Epithelial cell of proximal tubule (primary cell): ENCODE data around the gene BRINP1. TPM values are rescaled to one million over a fixed set of nuclear protein-coding genes. Genes with fewer than 3 reads are reported as not detected.

Source experiments
- DNase-seq: peaks from one replicate; pipeline ENCODE4 v3.0.0-alpha.2; 2011; ENCODE audit warnings: low read depth
- H3K4me3 ChIP-seq: 2 replicates; pipeline ENCODE4 v1.5.1; 2011; ENCODE audit warnings: low read depth, mild to moderate bottlenecking, low read length
- total RNA-seq: library from RNA; depleted of rRNA; stranded (reverse); fragments of >200 nt; gene quantifications from 2 replicates; pipeline ENCODE4 v1.2.3, GENCODE V29; 2015
- TF ChIP-seq, protein P1 (sequence below): conservative IDR thresholded peaks from 2 replicates; pipeline ENCODE4 v1.5.1; 2012; ENCODE audit warnings: low read depth, mild to moderate bottlenecking, low read length

The BRINP1 gene, protein sequence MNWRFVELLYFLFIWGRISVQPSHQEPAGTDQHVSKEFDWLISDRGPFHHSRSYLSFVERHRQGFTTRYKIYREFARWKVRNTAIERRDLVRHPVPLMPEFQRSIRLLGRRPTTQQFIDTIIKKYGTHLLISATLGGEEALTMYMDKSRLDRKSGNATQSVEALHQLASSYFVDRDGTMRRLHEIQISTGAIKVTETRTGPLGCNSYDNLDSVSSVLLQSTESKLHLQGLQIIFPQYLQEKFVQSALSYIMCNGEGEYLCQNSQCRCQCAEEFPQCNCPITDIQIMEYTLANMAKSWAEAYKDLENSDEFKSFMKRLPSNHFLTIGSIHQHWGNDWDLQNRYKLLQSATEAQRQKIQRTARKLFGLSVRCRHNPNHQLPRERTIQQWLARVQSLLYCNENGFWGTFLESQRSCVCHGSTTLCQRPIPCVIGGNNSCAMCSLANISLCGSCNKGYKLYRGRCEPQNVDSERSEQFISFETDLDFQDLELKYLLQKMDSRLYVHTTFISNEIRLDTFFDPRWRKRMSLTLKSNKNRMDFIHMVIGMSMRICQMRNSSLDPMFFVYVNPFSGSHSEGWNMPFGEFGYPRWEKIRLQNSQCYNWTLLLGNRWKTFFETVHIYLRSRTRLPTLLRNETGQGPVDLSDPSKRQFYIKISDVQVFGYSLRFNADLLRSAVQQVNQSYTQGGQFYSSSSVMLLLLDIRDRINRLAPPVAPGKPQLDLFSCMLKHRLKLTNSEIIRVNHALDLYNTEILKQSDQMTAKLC
- total RNA-seq, result 1.4 and 2.5 TPM in 2 replicates

DNA sequence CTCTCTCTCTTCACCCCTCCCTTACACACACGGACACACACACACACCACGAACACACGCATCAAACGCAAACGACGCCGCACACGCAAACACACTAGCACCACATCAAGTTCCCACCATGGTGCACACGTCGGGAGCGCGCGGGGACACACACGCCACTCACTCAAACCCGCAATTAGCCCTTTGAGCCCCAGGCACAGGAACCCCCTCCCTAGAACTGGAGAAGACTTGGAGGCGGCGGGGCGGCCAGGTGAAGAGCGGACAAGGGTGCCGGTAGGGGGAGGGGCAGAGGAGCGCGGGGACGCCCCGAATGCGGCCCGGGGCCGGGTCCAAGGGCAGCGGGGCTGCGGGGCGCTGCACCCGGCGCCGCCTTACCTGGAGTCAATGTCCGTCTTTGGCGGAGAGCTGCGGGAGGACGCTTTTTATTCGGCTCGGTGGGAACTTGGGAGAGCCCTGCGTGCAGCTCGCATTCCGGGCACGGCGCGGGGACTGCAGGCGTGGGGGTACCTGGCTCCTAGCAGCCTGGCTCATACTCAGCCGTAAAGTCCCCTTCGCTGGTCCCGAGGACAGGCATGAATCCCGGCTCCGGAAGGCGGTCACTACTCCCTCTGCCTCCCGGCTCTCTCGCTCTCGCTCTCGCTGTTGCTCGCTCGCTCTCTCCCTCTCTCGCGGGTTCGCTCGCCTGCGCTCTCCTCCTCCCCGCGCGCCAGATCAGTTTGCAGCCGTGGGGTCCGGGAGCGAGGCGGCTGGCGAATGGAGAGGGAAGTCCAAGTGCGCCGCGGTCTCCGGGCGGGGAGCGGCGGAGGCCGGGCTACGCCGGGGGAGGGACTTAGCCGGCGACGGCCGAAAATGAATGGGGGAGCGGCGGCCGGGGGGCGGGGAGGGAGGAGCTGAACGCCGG lies at the start of gene BRINP1:
Gene BRINP1, minus strand, starts transcription at position 755 of the 901 bp plus-strand sequence. CDS start 56,080 bp downstream, outside the sequence.
- TF ChIP-seq, protein P1, sequence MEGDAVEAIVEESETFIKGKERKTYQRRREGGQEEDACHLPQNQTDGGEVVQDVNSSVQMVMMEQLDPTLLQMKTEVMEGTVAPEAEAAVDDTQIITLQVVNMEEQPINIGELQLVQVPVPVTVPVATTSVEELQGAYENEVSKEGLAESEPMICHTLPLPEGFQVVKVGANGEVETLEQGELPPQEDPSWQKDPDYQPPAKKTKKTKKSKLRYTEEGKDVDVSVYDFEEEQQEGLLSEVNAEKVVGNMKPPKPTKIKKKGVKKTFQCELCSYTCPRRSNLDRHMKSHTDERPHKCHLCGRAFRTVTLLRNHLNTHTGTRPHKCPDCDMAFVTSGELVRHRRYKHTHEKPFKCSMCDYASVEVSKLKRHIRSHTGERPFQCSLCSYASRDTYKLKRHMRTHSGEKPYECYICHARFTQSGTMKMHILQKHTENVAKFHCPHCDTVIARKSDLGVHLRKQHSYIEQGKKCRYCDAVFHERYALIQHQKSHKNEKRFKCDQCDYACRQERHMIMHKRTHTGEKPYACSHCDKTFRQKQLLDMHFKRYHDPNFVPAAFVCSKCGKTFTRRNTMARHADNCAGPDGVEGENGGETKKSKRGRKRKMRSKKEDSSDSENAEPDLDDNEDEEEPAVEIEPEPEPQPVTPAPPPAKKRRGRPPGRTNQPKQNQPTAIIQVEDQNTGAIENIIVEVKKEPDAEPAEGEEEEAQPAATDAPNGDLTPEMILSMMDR, result no peak
- peak within 1 kb of the TSS; percentile 69 for H3K4me3 ChIP-seq
- DNase-seq, result no peak

DNA sequence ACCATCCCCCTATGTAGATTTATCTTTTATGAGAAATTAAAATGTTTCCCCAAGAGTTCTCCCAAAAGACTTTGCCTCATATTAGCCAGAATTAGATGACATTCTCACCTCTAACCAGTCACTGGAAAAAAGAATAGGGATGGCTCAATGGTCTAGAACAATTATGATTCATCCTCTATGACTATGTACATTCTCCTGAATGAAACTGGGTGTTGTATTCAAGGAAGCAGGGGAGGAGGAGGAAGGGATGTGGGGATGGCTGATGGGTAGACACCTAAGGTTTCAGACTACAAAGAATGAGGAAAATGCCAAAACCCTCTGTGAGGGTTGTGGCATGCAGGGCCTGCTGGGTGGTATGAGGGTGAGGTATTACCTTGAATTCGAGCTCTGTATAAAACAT lies 49.5 kb upstream of the BRINP1 start:
- TF ChIP-seq, protein P1, result no peak
- no peak for DNase-seq
- no peak overlapping the region for H3K4me3 ChIP-seq

DNA sequence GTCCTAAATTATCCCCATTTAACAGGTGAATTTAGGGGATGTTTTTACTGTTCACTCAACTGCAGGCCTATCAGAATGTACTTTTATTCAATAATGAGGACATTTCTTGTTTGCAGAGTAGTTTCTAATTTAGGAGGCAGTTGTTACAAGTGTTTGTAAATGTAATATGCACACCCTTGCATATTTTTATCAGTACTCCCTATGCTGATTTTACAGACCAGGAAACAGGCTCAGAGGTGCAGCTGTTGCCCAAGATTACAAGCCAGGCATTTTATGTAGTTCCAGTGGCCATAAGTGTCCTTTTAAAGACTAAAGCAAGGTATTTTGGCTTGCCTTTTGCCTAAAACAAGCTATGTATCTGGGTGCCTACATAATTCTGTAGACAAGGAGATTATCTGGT lies 47.6 kb upstream of the BRINP1 start:
- H3K4me3 ChIP-seq, result no peak overlapping the region
- TF ChIP-seq, protein P1, result no peak
- DNase-seq, result no peak

DNA sequence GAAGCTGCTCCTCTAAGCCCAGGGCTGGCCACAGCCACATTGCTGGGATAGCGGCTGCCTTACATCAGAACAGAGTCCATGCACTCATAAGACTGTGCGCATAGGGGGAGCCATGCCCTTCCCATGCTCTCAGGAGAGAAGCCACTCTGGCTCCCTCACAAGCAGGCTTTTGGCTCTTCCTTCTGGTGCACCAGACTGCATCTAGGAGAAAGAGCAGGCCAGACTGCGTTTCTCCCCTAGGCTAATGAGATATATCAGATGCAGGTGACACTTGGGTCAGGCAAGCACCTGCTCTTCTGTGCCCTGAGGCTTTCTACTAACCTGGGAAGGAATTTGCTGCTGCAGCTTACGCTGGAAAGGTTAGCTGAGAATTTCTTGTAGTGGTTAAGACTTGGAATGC lies 43.2 kb upstream of the BRINP1 start:
- no peak for DNase-seq
- TF ChIP-seq, protein P1, result no peak

DNA sequence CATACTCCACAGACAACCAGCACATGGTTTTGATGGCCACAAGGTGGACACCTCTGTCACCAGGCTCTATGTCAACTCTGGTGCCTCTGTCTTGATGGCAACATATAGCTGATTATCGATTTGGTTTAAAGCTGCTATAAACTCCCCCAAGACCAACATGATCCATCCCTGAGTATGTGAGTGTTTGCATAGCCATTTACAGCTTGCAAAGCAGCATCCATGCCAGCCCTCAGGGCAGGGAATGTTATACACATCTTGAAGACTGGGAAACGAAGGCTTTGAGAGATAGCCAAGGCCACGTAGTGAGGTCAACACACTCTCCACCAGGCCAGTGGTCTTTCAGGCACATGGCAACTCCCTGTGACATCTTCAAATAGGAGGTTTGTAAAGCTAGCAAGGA lies 40.3 kb upstream of the BRINP1 start:
- no peak overlapping the region for H3K4me3 ChIP-seq
- TF ChIP-seq, protein P1, result no peak
- no peak for DNase-seq

More for the DNA sequence above, 43.2 kb upstream of the BRINP1 start:
- H3K4me3 ChIP-seq, result no peak overlapping the region

DNA sequence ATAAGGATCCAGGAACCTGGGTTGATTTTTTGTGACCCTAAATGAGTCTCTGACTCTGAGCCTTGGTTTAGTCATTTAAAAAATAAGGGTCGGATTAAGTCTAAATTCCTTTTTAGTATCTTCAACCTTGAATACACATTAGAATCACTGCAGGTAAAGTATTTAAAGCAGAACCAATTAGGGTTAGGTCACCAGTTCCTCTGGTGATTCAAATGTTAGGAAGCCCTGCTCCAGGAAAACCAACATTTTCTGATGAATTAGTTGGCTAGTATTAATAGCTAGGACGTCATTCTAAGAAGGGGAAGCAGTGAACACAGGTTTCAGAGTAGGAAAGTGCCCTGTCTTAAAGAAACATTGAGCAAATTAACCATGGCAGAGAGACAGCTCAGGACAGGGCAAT lies 31.4 kb upstream of the BRINP1 start:
- TF ChIP-seq, protein P1, result no peak
- DNase-seq, result no peak

More for the DNA sequence above, 31.4 kb upstream of the BRINP1 start:
- H3K4me3 ChIP-seq, result no peak overlapping the region
